Osteoblast (primary cell): Measurements from ENCODE around the gene CYP2W1. TPM values are rescaled to one million over a fixed set of nuclear protein-coding genes. Genes with fewer than 3 reads are reported as not detected.

ENCODE experiments used
- DNase-seq: peaks from one replicate; pipeline ENCODE4 v3.0.0; 2011; ENCODE audit warnings: low spot score, mixed read lengths; ENCODE audit not compliant: insufficient read length; ENCODE audit errors: missing footprints
- H2AFZ ChIP-seq: 2 replicates; pipeline ENCODE4 v1.6.0; 2011; ENCODE audit warnings: mild to moderate bottlenecking, low read length
- H3K27ac ChIP-seq: 2 replicates; pipeline ENCODE4 v1.5.1; 2011; ENCODE audit warnings: mild to moderate bottlenecking, low read depth, low read length, moderate library complexity
- H3K27me3 ChIP-seq: 2 replicates; pipeline ENCODE4 v1.6.0; 2012; ENCODE audit warnings: mild to moderate bottlenecking, control low read depth, inconsistent platforms, low read length, moderate library complexity; ENCODE audit not compliant: insufficient read depth
- H3K36me3 ChIP-seq: 2 replicates; pipeline ENCODE4 v1.5.1; 2011; ENCODE audit warnings: mild to moderate bottlenecking, low read length, control low read depth, moderate library complexity; ENCODE audit not compliant: insufficient read depth
- H3K4me1 ChIP-seq: 2 replicates; pipeline ENCODE4 v1.5.1; 2011; ENCODE audit warnings: mild to moderate bottlenecking, low read length, control low read depth, moderate library complexity; ENCODE audit not compliant: insufficient read depth
- H3K4me2 ChIP-seq: 2 replicates; pipeline ENCODE4 v1.6.0; 2011; ENCODE audit warnings: mild to moderate bottlenecking, low read length; ENCODE audit not compliant: insufficient read depth
- H3K4me3 ChIP-seq: fragments of 200-600 bp; sonication (generic); 3 replicates; pipeline ENCODE4 v1.5.1; 2012; ENCODE audit warnings: mild to moderate bottlenecking, low read length, inconsistent platforms; ENCODE audit not compliant: insufficient read depth
- H3K79me2 ChIP-seq: 2 replicates; pipeline ENCODE4 v1.6.0; 2012; ENCODE audit warnings: mild to moderate bottlenecking, low read length, control low read depth, inconsistent platforms; ENCODE audit not compliant: insufficient read depth
- H3K9me3 ChIP-seq: 2 replicates; pipeline ENCODE4 v1.5.1; 2011; ENCODE audit warnings: low read depth, low read length, control low read depth
- H4K20me1 ChIP-seq: 2 replicates; pipeline ENCODE4 v1.6.0; 2012; ENCODE audit warnings: mild to moderate bottlenecking, low read length, control low read depth; ENCODE audit not compliant: insufficient read depth
- CTCF ChIP-seq: IDR thresholded peaks from 2 replicates; pipeline ENCODE4 v1.5.1; 2011; ENCODE audit warnings: mild to moderate bottlenecking, low read depth, low read length, moderate library complexity; ENCODE audit errors: extremely low read depth
- total RNA-seq: library from RNA; depleted of rRNA; stranded (reverse); fragments of >200 nt; gene quantifications from 2 replicates; pipeline ENCODE4 v1.2.3, GENCODE V29; 2012

CYP2W1 gene
- not detected in 2 replicates for total RNA-seq

GRCh38 chr7:983004-983615, at the start of gene CYP2W1:
Gene CYP2W1, plus strand, starts transcription at chr7:983181. Its CDS starts 31 bp downstream, at chr7:983212.
- Histone ChIP-seq H3K4me3 (no peak within 1 kb of the TSS), H3K79me2 (no peaks in the 10 kb centered on the region), H3K36me3 (no peaks in the 10 kb centered on the region), H3K4me2 (no peak within 1 kb of the TSS), H3K27me3 (peaks cover 16% of the 10 kb centered on the region), H3K4me1 (no peaks in the 10 kb centered on the region), H3K9me3 (no peaks in the 10 kb centered on the region), H3K27ac (no peak within 1 kb of the TSS), H4K20me1 (no peaks in the 10 kb centered on the region), H2AFZ (no peak within 1 kb of the TSS)
- no peak for DNase-seq
- TF ChIP-seq CTCF = no peak

GRCh38 chr7:934469-935163, 48.4 kb upstream of the CYP2W1 start:
- no peaks in the 10 kb centered on the region for H3K36me3 ChIP-seq
- H3K27ac ChIP-seq = no peak overlapping the region
- H3K4me2 ChIP-seq = no peak overlapping the region
- H3K9me3 ChIP-seq = no peaks in the 10 kb centered on the region
- H3K79me2 ChIP-seq = no peaks in the 10 kb centered on the region
- H3K4me1 ChIP-seq = no peaks in the 10 kb centered on the region
- no peaks in the 10 kb centered on the region for H4K20me1 ChIP-seq
- no peak for TF ChIP-seq CTCF
- no peak overlapping the region for H3K4me3 ChIP-seq
- H3K27me3 ChIP-seq = no peaks in the 10 kb centered on the region
- H2AFZ ChIP-seq = no peak overlapping the region
- no peak for DNase-seq

GRCh38 chr7:935164-935873, 47.7 kb upstream of the CYP2W1 start:
- Histone ChIP-seq H3K27ac (no peak overlapping the region), H4K20me1 (no peaks in the 10 kb centered on the region), H3K27me3 (no peaks in the 10 kb centered on the region), H3K9me3 (no peaks in the 10 kb centered on the region), H2AFZ (no peak overlapping the region), H3K4me3 (no peak overlapping the region), H3K36me3 (no peaks in the 10 kb centered on the region), H3K4me1 (no peaks in the 10 kb centered on the region), H3K4me2 (no peak overlapping the region), H3K79me2 (no peaks in the 10 kb centered on the region)
- no peak for DNase-seq
- TF ChIP-seq CTCF = no peak

- no peaks in the 10 kb centered on the region for H4K20me1 ChIP-seq
- no peak overlapping the region for H3K4me2 ChIP-seq
- no peaks in the 10 kb centered on the region for H3K4me1 ChIP-seq
- no peaks in the 10 kb centered on the region for H3K36me3 ChIP-seq
- no peak overlapping the region for H3K4me3 ChIP-seq
- H3K27ac ChIP-seq = no peak overlapping the region
- no peak overlapping the region for H2AFZ ChIP-seq
- no peaks in the 10 kb centered on the region for H3K79me2 ChIP-seq
- H3K9me3 ChIP-seq = no peaks in the 10 kb centered on the region
- H3K27me3 ChIP-seq = no peaks in the 10 kb centered on the region
- TF ChIP-seq CTCF = no peak
- DNase-seq = no peak
These were observed 47.1 kb upstream of the CYP2W1 start for GRCh38 chr7:935874-936385.
